Upper lobe of right lung (tissue), 1 donor: ENCODE measurements around the gene AKAP14. TPM values are rescaled to one million over a fixed set of nuclear protein-coding genes. Genes with fewer than 3 reads are reported as not detected.
"Not testable (repeated sequence)": the region's sequence is repeated elsewhere in the genome, so short reads cannot be mapped to it uniquely, and the experiment has no call there.

Source experiments
- ATAC-seq: fragments of 200-7000 bp; cut with Tn5 transposase; one replicate; pipeline ENCODE4 v1.9.1; 2020; ENCODE audit warnings: mild to moderate bottlenecking, moderate library complexity
- DNase-seq: peaks from one replicate; pipeline ENCODE4 v3.0.0-alpha.2; 2020
- H3K27ac ChIP-seq: fragments of 200-600 bp; one replicate; pipeline ENCODE4 v1.8.0; 2022
- H3K27me3 ChIP-seq: fragments of 200-600 bp; one replicate; pipeline ENCODE4 v1.8.0; 2022; ENCODE audit warnings: mild to moderate bottlenecking
- H3K36me3 ChIP-seq: fragments of 200-600 bp; one replicate; pipeline ENCODE4 v1.8.0; 2022
- H3K4me1 ChIP-seq: fragments of 200-600 bp; one replicate; pipeline ENCODE4 v1.8.0; 2022
- H3K4me3 ChIP-seq: fragments of 200-600 bp; one replicate; pipeline ENCODE4 v1.8.0; 2022; ENCODE audit warnings: mild to moderate bottlenecking
- H3K9me3 ChIP-seq: fragments of 200-600 bp; one replicate; pipeline ENCODE4 v1.8.0; 2022
- intact Hi-C: fragments of 100-400 bp; cut with DNase I; formaldehyde crosslinking; loops from one replicate; pipeline ENCODE4 v1.11.0; 2022
- total RNA-seq: library from RNA; stranded (reverse); fragmentation: NEBNext Ultra II Directional; extraction: Animal tissue kit (Norgen Biotek cat#: 25700); gene quantifications from one replicate; pipeline ENCODE4 v1.2.1, GENCODE V29; 2021
- TF ChIP-seq, protein P1 (sequence below): fragments of 200-600 bp; IDR thresholded peaks from one replicate; pipeline ENCODE4 v1.8.0; 2022; ENCODE audit warnings: antibody characterized with exemption
- donor health status: DM: no; HTN: yes; CAD: no; lungs with severe emphysema.

AKAP14 gene
- total RNA-seq, 1 donor from 2014 or later: not detected

DNA sequence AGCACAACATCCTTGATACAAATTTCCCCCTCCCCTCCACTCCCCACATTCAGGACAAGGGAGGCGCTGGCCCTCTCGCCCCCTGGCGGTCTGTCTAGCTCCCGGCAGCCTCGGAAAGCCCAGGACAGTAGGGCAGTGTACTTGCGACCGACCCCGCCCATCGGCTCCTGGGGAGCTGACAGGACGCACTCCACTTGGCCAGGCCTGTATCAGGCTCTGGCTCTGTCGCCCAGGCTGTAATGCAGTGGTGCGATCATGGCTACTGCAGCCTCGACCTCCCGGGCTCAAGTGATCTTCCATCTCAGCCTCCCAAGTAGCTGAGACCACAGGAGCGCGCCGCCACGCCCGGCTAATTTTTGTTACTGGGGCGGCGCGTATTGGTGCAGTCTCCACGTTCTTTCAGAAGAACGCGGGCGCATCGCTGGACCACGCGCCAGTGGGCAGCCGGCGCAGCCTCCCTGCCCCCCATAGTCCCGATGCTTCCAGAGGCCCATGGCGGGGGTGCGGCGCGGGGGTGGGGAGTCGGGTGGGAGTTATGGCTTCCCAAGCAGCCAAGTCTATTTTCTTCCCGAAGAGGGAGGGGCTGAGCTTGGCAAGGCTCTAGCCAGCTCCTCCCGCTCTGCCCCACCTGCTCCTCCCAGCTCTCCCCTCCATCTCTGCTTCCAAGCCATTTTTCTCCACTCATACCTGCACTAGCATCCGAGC is 7.8 kb upstream of the AKAP14 start:
- no peaks in the 10 kb centered on the region for H3K9me3 ChIP-seq
- TF ChIP-seq, protein P1, sequence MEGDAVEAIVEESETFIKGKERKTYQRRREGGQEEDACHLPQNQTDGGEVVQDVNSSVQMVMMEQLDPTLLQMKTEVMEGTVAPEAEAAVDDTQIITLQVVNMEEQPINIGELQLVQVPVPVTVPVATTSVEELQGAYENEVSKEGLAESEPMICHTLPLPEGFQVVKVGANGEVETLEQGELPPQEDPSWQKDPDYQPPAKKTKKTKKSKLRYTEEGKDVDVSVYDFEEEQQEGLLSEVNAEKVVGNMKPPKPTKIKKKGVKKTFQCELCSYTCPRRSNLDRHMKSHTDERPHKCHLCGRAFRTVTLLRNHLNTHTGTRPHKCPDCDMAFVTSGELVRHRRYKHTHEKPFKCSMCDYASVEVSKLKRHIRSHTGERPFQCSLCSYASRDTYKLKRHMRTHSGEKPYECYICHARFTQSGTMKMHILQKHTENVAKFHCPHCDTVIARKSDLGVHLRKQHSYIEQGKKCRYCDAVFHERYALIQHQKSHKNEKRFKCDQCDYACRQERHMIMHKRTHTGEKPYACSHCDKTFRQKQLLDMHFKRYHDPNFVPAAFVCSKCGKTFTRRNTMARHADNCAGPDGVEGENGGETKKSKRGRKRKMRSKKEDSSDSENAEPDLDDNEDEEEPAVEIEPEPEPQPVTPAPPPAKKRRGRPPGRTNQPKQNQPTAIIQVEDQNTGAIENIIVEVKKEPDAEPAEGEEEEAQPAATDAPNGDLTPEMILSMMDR: peak; percentile 56
- DNase-seq (peak; percentile 84), ATAC-seq (peak; percentile 98)
- intact Hi-C loops: no loop called here
- no peak overlapping the region for H3K27ac ChIP-seq
- peak overlapping the region; percentile 30 for H3K4me3 ChIP-seq
- no peaks in the 10 kb centered on the region for H3K4me1 ChIP-seq
- H3K27me3 ChIP-seq: no peaks in the 10 kb centered on the region
- H3K36me3 ChIP-seq: no peaks in the 10 kb centered on the region

DNA sequence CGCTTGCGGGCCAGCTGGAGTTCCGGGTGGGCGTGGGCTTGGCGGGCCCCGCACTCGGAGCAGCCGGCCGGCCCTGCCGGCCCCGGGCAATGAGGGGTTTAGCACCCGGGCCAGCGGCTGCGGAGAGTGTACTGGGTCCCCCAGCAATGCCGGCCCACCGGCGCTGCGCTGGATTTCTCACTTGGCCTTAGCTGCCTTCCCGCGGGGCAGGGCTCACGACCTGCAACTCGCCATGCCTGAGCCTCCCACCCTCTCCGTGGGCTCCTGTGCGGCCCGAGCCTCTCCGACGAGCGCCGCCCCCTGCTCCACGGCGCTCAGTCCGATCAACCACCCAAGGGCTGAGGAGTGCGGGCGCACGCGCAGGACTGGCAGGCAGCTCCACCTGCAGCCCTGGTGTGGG is 5.1 kb upstream of the AKAP14 start:
- ATAC-seq, H3K27ac ChIP-seq, H3K4me3 ChIP-seq, H3K36me3 ChIP-seq, DNase-seq, H3K4me1 ChIP-seq, H3K9me3 ChIP-seq, intact Hi-C loops, H3K27me3 ChIP-seq: not testable (repeated sequence)

DNA sequence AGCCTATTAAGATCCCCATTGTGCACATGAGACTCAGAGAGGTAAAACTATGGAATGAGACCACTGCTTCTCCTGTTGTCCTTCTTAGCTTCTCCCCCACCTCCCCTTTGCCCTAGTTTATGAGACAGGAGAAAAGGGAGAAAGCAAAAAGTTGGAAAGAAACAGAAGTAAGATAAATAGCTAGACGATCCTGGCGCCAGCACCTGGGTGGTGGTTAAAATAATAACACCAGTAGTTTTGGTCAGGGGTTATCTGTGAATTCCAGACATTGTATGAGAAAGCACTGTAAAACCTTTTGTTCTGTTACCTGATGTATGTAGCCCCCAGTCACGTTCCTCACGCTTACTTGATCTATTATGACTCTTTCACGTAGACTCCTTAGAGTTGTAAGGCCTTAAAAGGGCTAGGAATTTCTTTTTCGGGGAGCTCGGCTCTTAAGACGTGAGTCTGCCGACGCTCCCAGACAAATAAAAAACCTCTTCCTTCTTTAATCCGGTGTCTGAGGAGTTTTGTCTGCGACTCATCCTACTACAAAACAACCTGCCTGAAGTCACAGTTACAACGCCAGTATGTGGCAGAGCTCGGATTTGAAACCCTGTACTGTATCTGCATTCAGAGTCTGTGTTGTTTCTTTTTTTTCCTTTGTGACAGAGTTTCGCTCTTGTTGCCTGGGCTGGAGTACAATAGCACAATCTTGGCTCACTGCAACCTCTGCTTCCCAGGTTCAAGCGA is 3.6 kb upstream of the AKAP14 start:
- H3K4me1 ChIP-seq, H3K9me3 ChIP-seq, H3K27ac ChIP-seq, H3K4me3 ChIP-seq, ATAC-seq, H3K36me3 ChIP-seq, intact Hi-C loops, DNase-seq, H3K27me3 ChIP-seq: not testable (repeated sequence)

DNA sequence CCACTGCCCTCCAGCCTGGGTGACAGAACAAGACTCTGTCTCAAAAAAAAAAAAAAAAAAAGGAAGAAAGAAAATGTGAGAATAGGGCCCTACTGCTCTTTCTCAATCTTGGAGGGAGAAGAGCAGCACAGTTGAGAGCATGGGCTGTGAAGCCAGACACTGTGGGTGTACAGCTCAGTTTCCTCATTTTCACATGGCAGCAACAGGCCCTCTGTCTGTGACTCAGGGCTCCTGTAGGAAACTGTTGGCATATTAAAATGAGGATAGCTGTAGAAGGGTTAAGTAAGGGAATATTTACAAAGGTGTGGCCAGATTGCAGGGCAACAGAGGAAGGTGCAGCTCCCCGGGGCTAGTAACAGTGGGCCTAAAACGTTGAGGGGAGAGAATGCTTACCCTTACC is 3.4 kb downstream of the AKAP14 start:
- ATAC-seq (peak; percentile 87), DNase-seq (no peak)
- no peaks in the 10 kb centered on the region for H3K27me3 ChIP-seq
- H3K4me3 ChIP-seq: no peak overlapping the region
- intact Hi-C loops: no loop called here
- H3K27ac ChIP-seq: no peak overlapping the region
- H3K36me3 ChIP-seq: no peaks in the 10 kb centered on the region
- H3K9me3 ChIP-seq: no peaks in the 10 kb centered on the region
- TF ChIP-seq, protein P1: no peak
- no peaks in the 10 kb centered on the region for H3K4me1 ChIP-seq

DNA sequence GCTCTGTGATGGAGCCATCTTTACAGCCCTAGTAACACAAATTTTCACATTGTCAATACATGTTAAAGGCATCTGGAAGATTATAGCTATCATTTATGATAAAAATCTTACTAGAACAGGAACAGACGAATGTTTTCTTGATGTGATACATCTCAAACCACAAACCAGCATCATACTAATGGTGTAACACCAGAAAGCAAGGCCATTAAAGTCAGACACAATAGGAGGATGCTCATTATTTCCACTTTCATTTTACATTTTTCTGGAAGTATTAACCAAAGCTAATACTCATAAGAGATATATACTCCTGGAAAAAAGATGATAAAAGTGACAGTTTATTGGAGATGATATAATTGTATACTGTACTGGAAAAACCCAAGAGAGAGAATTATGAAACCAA is 5.3 kb downstream of the AKAP14 start:
- DNase-seq: no peak
- H3K9me3 ChIP-seq: no peaks in the 10 kb centered on the region
- intact Hi-C loops: no loop called here
- no peaks in the 10 kb centered on the region for H3K27me3 ChIP-seq
- H3K4me1 ChIP-seq: no peaks in the 10 kb centered on the region
- no peaks in the 10 kb centered on the region for H3K36me3 ChIP-seq
- TF ChIP-seq, protein P1: no peak
- H3K27ac ChIP-seq: no peak overlapping the region
- ATAC-seq: no peak
- H3K4me3 ChIP-seq: no peak overlapping the region

DNA sequence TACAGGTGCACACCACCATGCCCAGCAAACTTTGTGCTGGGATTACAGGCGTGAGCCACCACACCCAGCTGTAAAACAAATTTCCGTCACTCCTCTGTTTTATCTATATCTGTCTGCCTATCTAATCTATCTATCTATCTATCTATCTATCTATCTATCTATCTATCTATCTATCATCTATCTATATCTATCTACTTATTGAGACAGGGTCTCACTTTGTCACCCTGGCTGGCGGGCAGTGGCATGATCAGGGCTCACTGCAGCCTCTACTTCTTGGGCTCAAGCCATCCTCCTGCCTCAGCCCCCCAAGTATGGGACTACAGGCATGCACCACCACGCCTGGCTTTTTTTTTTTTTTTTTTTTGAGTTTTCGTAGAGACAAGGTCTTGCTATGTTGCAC is 20.6 kb downstream of the AKAP14 start:
- H3K9me3 ChIP-seq: no peaks in the 10 kb centered on the region
- DNase-seq (no peak), ATAC-seq (no peak)
- no peaks in the 10 kb centered on the region for H3K27me3 ChIP-seq
- H3K4me3 ChIP-seq: no peak overlapping the region
- TF ChIP-seq, protein P1: no peak
- intact Hi-C loops: no loop called here
- no peaks in the 10 kb centered on the region for H3K36me3 ChIP-seq
- no peaks in the 10 kb centered on the region for H3K4me1 ChIP-seq
- H3K27ac ChIP-seq: no peak overlapping the region
